ENCODE results near the gene PMM2.

GRCh38 chr16:8892101-8892575 lies 94.5 kb downstream of the PMM2 start:
- TF ChIP-seq TAF1 (IDR thresholded peaks at IDR 0.05; ENCODE audit: borderline replicate concordance, insufficient read depth, low read length) (no peak), REST (IDR thresholded peaks at IDR 0.05; ENCODE audit: insufficient read depth in 1 of 2, low read depth in 2 of 2, low read length in 2 of 2) (no peak), POLR2AphosphoS5 (IDR thresholded peaks at IDR 0.05; ENCODE audit: low read depth, low read length) (no peak)

Data from PFSK-1 (cell line).